GM15510 (cell line): ENCODE results near the gene COL6A2.

Source experiments
- POLR2A ChIP-seq: IDR thresholded peaks from 3 replicates; pipeline ENCODE4 v1.6.1; 2011; ENCODE audit warnings: borderline replicate concordance; ENCODE audit not compliant: insufficient read length; ENCODE audit errors: extremely low read depth

The COL6A2 gene

GRCh38 chr21:46097336-46098293 is at the start of gene COL6A2:
TSS of gene COL6A2 (plus strand) at chr21:46098112.
- TF ChIP-seq POLR2A, result no peak

- no peak for TF ChIP-seq POLR2A
Measured at GRCh38 chr21:46048926-46049889, 48.7 kb upstream of the COL6A2 start.

GRCh38 chr21:46049890-46050667 is 47.8 kb upstream of the COL6A2 start:
- TF ChIP-seq POLR2A, result no peak

GRCh38 chr21:46050668-46051378 is 47.1 kb upstream of the COL6A2 start:
- TF ChIP-seq POLR2A, result no peak

GRCh38 chr21:46051379-46051770 is 46.5 kb upstream of the COL6A2 start:
- no peak for TF ChIP-seq POLR2A

- no peak for TF ChIP-seq POLR2A
Measured at GRCh38 chr21:46051821-46052675, 45.9 kb upstream of the COL6A2 start.

GRCh38 chr21:46052703-46053651 is 44.9 kb upstream of the COL6A2 start:
- TF ChIP-seq POLR2A, result no peak

GRCh38 chr21:46054031-46054430 is 43.9 kb upstream of the COL6A2 start:
- no peak for TF ChIP-seq POLR2A

GRCh38 chr21:46054451-46054881 is 43.4 kb upstream of the COL6A2 start:
- TF ChIP-seq POLR2A, result no peak

- TF ChIP-seq POLR2A, result no peak
Measured at GRCh38 chr21:46055863-46056281, 42.0 kb upstream of the COL6A2 start.

GRCh38 chr21:46056450-46056903 is 41.4 kb upstream of the COL6A2 start:
- TF ChIP-seq POLR2A, result no peak
